ENCODE data around the gene RRM2. TPM values are rescaled to one million over a fixed set of nuclear protein-coding genes. Genes with fewer than 3 reads are reported as not detected.

The RRM2 gene
- total RNA-seq, 1 experiment from 2014 or later: 162 TPM

- peak; percentile 32 for DNase-seq (ENCODE audit: low read depth)
Observed at GRCh38 chr2:10171006-10171800, 48.7 kb downstream of the RRM2 start.

DNA sequence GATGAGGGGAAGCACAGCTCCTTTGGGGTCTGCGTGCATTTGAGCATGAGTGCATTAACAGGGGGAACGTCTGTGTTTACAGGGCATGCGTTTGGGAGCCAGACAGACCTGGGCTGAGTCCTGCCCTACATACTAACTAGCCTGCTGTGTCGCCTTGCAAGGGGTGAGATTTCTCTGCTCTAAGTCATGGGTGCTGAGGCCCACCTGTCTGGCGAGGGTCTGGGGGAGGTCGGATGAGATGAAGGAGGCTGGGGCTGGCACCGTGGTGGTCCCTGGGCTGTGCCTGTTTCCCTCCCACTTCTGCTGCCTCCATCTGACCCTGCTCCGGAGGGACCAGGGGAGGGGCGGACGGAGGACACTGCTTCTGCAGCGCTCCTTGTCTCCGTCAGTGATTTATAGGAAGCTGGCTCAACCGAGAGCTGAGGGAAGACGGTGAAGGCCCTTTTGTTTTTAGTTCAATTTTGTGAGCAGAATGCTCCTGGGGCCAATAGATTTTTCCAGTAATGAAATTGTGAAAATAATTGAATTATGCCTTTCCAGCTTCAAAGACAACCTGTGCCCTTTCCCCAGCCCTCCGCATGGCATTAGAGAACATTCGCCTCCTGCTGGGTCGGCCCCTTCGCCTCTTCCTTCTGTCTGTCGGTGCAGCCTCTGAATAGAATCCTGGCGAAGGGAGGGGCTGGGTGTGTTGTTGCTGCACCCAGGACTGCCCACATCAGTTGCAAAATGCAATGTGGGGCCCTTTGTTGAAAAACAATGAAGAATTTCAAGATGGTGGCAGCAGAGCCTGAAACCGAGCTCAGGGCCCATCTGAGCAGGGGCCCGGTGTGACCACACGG, 49.7 kb downstream of the RRM2 start:
- no peak for DNase-seq (ENCODE audit: low read depth)

- no peak for DNase-seq (ENCODE audit: low read depth)
Observed at GRCh38 chr2:10173258-10174005, 50.9 kb downstream of the RRM2 start.

GRCh38 chr2:10174173-10174572, 51.6 kb downstream of the RRM2 start:
- DNase-seq (ENCODE audit: low read depth): no peak

GRCh38 chr2:10175441-10175840, 52.9 kb downstream of the RRM2 start:
- DNase-seq (ENCODE audit: low read depth): no peak

GRCh38 chr2:10178751-10179150, 56.2 kb downstream of the RRM2 start:
- DNase-seq (ENCODE audit: low read depth): no peak

DNA sequence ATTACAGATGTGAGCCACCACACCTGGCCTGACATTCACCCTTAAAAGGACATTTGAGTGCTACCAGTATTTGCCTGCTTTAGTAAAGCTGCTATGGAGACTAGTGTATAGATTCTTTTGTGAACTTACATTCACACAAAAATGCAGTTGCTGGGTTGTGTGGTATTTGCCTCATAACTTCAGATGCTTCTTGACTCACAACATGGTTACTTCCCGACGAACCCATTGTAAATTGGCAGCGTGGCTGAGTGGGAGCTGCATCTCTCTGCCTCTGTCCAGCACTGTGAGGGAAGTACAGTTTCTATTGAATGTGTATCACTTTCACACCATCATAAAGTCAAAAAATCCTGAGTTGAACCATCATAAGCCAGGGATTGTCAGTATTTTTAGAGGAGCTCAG, 56.9 kb downstream of the RRM2 start:
- no peak for DNase-seq (ENCODE audit: low read depth)

GRCh38 chr2:10180229-10180628, 57.7 kb downstream of the RRM2 start:
- no peak for DNase-seq (ENCODE audit: low read depth)

Other genes with a start within 250 kb of the RRM2 start
- 2.2 TPM in 2 replicates for gene GRHL1, start 171.0 kb upstream of the RRM2 start, total RNA-seq (2014; rRNA removed; shearing (Covaris generic))
- gene KLF11, start 79.2 kb upstream of the RRM2 start, total RNA-seq (2014; rRNA removed; shearing (Covaris generic)): 3.9 and 4.9 TPM in 2 replicates
- 2.1 and 5.1 TPM in 2 replicates for gene CYS1, start 42.3 kb upstream of the RRM2 start, total RNA-seq (2014; rRNA removed; shearing (Covaris generic))
- 60.9 and 68.5 TPM in 2 replicates for gene HPCAL1, start 180.2 kb downstream of the RRM2 start, total RNA-seq (2014; rRNA removed; shearing (Covaris generic))